A549 (cell line): ENCODE results near the gene CAMTA1.

ENCODE experiments used
- CTCF ChIP-seq: fragments of >200 bp; sonication (Bioruptor Twin); formaldehyde crosslinking; IDR thresholded peaks from 3 replicates; pipeline ENCODE4 v1.5.1; 2016
- RFX5 ChIP-seq: fragments of 450-650 bp; IDR thresholded peaks from 2 replicates; pipeline ENCODE4 v1.7.1; 2014; ENCODE audit warnings: antibody characterized with exemption, mild to moderate bottlenecking, moderate library complexity

GRCh38 chr1:7636795-7637526 is 851.7 kb downstream of the CAMTA1 start:
- no peak for TF ChIP-seq CTCF
- no peak for TF ChIP-seq RFX5
